GM12878 (cell line): ENCODE data around the gene PTPRN2. TPM values are rescaled to one million over a fixed set of nuclear protein-coding genes. Genes with fewer than 3 reads are reported as not detected.
"Not testable (repeated sequence)": the region's sequence is repeated elsewhere in the genome, so short reads cannot be mapped to it uniquely, and the experiment has no call there.

Experiments used
- ATAC-seq: fragments of 200-7000 bp; cut with Tn5 transposase; 3 replicates; pipeline ENCODE4 v1.9.1; 2020; ENCODE audit warnings: mild to moderate bottlenecking, moderate library complexity
- BruUV-seq: library from RNA; stranded (reverse); fragments of 400-500 nt; replicated peaks from 2 replicates; lab custom pipeline; 2021; lab: Mats Ljungman, UMichigan
- CTCF ChIA-PET: fragments of 300-600 bp; sonication (Branson Sonifier 250); formaldehyde crosslinking; extraction: SDS; loops from one replicate; lab custom pipeline; 2021; ENCODE audit warnings: inconsistent platforms; lab: Yijun Ruan, JAX
- POLR2A ChIA-PET: fragments of 350-600 bp; formaldehyde crosslinking; extraction: SDS; loops from one replicate; lab custom pipeline; 2021; ENCODE audit warnings: inconsistent platforms; lab: Charles Lee
- RAD21 ChIA-PET: fragments of 300-600 bp; sonication (Branson Sonifier 250); formaldehyde crosslinking; loops from one replicate; lab custom pipeline; 2023; ENCODE audit warnings: antibody characterized with exemption; ENCODE audit not compliant: unreplicated experiment; lab: Charles Lee
- SMC1A ChIA-PET: fragments of 300-600 bp; sonication (Branson Sonifier 250); formaldehyde crosslinking; loops from one replicate; lab custom pipeline; 2023; ENCODE audit not compliant: unreplicated experiment, uncharacterized antibody; lab: Charles Lee
- DNase-seq: peaks from one replicate; pipeline ENCODE4 v3.0.0-alpha.2; 2011; ENCODE audit warnings: low read depth, low spot score
- FAIRE-seq: peaks from 3 replicates; lab custom pipeline; 2011; peaks lifted over from hg19 to GRCh38; lab: Jason Lieb, UNC
- H2AFZ ChIP-seq: 2 replicates; pipeline ENCODE4 v1.6.0; 2011; ENCODE audit warnings: low read depth, low read length, control low read depth; ENCODE audit not compliant: control insufficient read depth
- H3K27ac ChIP-seq: 2 replicates; pipeline ENCODE4 v1.5.1; 2011; ENCODE audit warnings: control low read depth; ENCODE audit not compliant: control insufficient read depth, insufficient read depth
- H3K27me3 ChIP-seq, 2 experiments: replicated peaks in 1 of 2; 2 replicates each; pipeline versions ENCODE4 v1.6.0 to v1.6.1; 2011; ENCODE audit warnings: low read length in 1 of 2; ENCODE audit not compliant: control insufficient read depth in 2 of 2, insufficient read depth in 2 of 2
- H3K36me3 ChIP-seq, 2 experiments: 2 replicates each; pipeline ENCODE4 v1.5.1; 2011; ENCODE audit warnings: low read length in 1 of 2; ENCODE audit not compliant: control insufficient read depth in 2 of 2, insufficient read depth in 2 of 2
- H3K4me1 ChIP-seq: 2 replicates; pipeline ENCODE4 v1.6.1; 2011; ENCODE audit warnings: mild to moderate bottlenecking, low read length, moderate library complexity, mixed read lengths; ENCODE audit not compliant: control insufficient read depth, insufficient read depth
- H3K4me2 ChIP-seq: 2 replicates; pipeline ENCODE4 v1.6.0; 2011; ENCODE audit warnings: control low read depth; ENCODE audit not compliant: control insufficient read depth, insufficient read depth
- H3K4me3 ChIP-seq: fragments of 200-600 bp; sonication (generic); 2 replicates; pipeline ENCODE4 v1.5.1; 2016
- H3K79me2 ChIP-seq: 2 replicates; pipeline ENCODE4 v1.6.0; 2011; ENCODE audit warnings: low read length; ENCODE audit not compliant: control insufficient read depth, insufficient read depth
- H3K9ac ChIP-seq: 2 replicates; pipeline ENCODE4 v1.8.0; 2011; ENCODE audit warnings: low read length, control low read depth, mixed read lengths; ENCODE audit not compliant: control insufficient read depth, insufficient read depth
- H3K9me3 ChIP-seq: replicated peaks from 3 replicates; pipeline ENCODE4 v1.5.1; 2011; ENCODE audit warnings: mild to moderate bottlenecking, low read length; ENCODE audit not compliant: control insufficient read depth, insufficient read depth
- H4K20me1 ChIP-seq: 2 replicates; pipeline ENCODE4 v1.6.0; 2011; ENCODE audit not compliant: control insufficient read depth, insufficient read depth
- WGBS: methylation state at CpG from one replicate; pipeline ENCODE4 v1.1.6; 2016; ENCODE audit warnings: low lambda C conversion rate; ENCODE audit not compliant: insufficient replicate concordance, insufficient coverage; ENCODE audit errors: missing lambda C conversion rate; 5-methylcytosine and 5-hydroxymethylcytosine counted together
- in situ Hi-C: fragments of 300-500 bp; cut with MboI; formaldehyde crosslinking; loops from 9 replicates; pipeline ENCODE4 v1.14.3; 2018; ENCODE audit warnings: mixed read lengths
- intact Hi-C: fragments of 100-400 bp; cut with micrococcal nuclease; formaldehyde crosslinking; loops from one replicate; pipeline ENCODE4 v1.14.2; 2022; ENCODE audit not compliant: unreplicated experiment
- polyA plus RNA-seq, 11 experiments: library from polyadenylated mRNA; depleted of rRNA in 4 of 11; unstranded in 6 of 11; stranded (reverse) in 5 of 11; fragments of >200 nt; fragmentation: Nextera tagmentation in 4 of 11; fragmentation: Illumina TruSeq in 1 of 11; extraction: Ambion mirVana in 4 of 11; extraction: Trizol in 1 of 11; gene quantifications; 1 replicate in 1 of 11; 2 replicates in 10 of 11; pipeline versions ENCODE4 v1.2.1 to v1.2.3, GENCODE V29; 2011 to 2016; ENCODE audit warnings: inconsistent platforms in 2 of 11, missing spikeins in 2 of 11, low read depth in 1 of 11
- total RNA-seq, 4 experiments: library from RNA; depleted of rRNA in 3 of 4; stranded (reverse); fragments of >200 nt in 3 of 4; fragmentation: Illumina TruSeq in 1 of 4; extraction: Trizol in 1 of 4; gene quantifications; 2 replicates each; pipeline versions ENCODE4 v1.2.1 to v1.2.3, GENCODE V29; 2013 to 2021

Gene PTPRN2
- total and polyA plus RNA-seq, 10 of the 15 experiments (the other 5 are each of a cell fraction or from before 2014, with no cell fraction given): 5.4 TPM; not detected in 9

DNA sequence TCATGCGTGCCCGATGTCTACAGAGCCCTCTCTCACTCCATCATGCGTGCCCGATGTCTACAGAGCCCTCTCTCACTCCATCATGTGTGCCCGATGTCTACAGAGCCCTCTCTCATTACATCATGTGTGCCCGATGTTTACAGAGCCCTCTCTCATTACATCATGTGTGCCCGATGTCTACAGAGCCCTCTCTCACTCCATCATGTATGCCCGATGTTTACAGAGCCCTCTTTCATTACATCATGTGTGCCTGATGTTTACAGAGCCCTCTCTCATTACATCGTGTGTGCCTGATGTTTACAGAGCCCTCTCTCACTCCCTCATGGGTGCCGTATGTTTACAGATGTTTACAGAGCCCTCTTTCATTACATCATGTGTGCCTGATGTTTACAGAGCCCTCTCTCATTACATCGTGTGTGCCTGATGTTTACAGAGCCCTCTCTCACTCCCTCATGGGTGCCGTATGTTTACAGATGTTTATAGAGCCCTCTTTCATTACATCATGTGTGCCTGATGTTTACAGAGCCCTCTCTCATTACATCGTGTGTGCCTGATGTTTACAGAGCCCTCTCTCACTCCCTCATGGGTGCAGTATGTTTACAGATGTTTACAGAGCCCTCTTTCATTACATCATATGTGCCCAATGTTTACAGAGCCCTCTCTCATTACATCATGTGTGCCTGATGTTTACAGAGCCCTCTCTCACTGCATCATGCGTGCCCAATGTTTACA, 739.7 kb downstream of the PTPRN2 start:
- H3K4me1 ChIP-seq, H3K27ac ChIP-seq, DNase-seq, H3K27me3 ChIP-seq, H3K9ac ChIP-seq, CTCF ChIA-PET, BruUV-seq, FAIRE-seq, H3K4me2 ChIP-seq, ATAC-seq, RAD21 ChIA-PET, H3K79me2 ChIP-seq, H4K20me1 ChIP-seq, H3K36me3 ChIP-seq, SMC1A ChIA-PET, intact Hi-C loops, in situ Hi-C loops, POLR2A ChIA-PET, H3K9me3 ChIP-seq, H3K4me3 ChIP-seq, H2AFZ ChIP-seq: not testable (repeated sequence)
- WGBS: 18% methylated on average over 14 of the region's 14 CpGs

DNA sequence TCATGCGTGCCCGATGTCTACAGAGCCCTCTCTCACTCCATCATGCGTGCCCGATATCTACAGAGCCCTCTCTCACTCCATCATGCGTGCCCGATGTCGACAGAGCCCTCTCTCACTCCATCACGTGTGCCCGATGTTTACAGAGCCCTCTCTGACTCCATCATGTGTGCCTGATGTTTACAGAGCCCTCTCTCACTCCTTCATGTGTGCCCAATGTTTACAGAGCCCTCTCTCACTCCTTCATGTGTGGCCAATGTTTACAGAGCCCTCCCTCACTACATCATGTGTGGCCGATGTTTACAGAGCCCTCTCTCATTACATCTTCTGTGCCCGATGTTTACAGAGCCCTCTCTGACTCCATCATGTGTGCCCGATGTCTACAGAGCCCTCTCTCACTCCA, 740.9 kb downstream of the PTPRN2 start:
- 21% methylated on average over 12 of the region's 12 CpGs for WGBS
- CTCF ChIA-PET, ATAC-seq, H3K79me2 ChIP-seq, SMC1A ChIA-PET, H2AFZ ChIP-seq, H3K4me3 ChIP-seq, H3K4me1 ChIP-seq, in situ Hi-C loops, FAIRE-seq, H3K9me3 ChIP-seq, DNase-seq, POLR2A ChIA-PET, H3K4me2 ChIP-seq, H3K9ac ChIP-seq, BruUV-seq, intact Hi-C loops, H3K27me3 ChIP-seq, RAD21 ChIA-PET, H4K20me1 ChIP-seq, H3K36me3 ChIP-seq, H3K27ac ChIP-seq: not testable (repeated sequence)
